T-helper 22 cell (primary cell): ENCODE results near the gene CASK.
"Not testable (repeated sequence)": the region's sequence is repeated elsewhere in the genome, so short reads cannot be mapped to it uniquely, and the experiment has no call there.

Source experiments
- DNase-seq: peaks from one replicate; pipeline ENCODE4 v3.0.0-alpha.2; 2020; ENCODE audit warnings: low read depth

The CASK gene

DNA sequence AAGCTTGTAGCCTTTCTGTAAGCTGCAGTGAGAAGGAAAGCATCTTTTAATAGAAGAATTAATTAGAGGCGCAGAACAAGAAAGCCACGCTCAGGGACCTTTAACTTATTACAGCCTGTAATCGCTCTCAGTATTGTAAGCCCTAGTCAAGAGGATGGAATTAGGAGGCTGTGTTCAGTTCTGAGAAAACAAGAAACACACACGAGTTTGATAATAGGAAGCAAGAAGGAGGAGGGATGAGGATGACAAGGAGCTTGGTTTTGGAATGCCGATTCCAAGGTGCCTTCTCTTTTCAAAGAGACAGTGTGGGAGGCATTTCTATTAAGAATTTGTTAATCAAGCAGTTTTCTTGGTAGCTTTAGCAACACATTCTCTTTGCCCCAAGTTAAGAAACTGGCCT lies 406.9 kb downstream of the CASK start:
- DNase-seq, result no peak

DNA sequence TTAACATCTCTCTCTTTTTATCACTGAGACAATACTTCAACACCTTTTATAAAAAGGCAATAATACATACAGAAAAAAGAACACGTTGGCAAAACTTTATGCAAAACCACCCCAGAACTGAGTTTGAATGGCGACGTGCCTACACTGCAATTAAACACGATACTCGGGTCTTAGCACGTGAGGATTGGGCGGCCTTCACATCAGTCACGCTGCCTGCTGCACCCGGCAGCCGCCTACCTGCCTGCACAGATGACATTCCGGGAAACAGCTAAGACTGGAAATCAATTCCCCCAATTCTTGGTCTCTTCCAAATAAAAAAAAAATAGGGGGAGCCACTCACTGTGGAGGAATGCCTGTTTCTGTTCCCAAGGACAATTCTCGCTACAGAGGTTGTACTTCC lies 408.0 kb downstream of the CASK start:
- no peak for DNase-seq

GRCh38 chrX:41514179-41514578 lies 409.2 kb downstream of the CASK start:
- no peak for DNase-seq

GRCh38 chrX:41512853-41513252 lies 410.5 kb downstream of the CASK start:
- not testable (repeated sequence) for DNase-seq

DNA sequence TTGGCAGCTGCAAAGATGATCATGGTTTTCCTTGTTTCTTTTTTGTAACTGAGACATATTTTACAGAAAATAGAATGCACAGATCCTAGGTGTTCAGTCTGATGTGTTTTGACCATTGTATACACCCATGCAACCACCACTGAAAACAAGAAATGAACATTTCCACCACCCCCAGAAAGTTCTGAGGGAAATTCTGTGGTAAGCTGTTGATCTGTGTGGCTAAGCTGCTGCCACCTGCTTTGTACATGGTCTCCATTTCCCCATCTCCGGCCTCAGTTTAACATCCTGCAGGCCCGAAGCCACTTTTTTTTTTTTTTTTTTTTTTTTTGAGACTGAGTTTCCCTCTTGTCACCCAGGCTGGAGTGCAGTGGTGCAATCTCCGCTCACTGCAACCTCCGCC lies 411.0 kb downstream of the CASK start:
- no peak for DNase-seq

DNA sequence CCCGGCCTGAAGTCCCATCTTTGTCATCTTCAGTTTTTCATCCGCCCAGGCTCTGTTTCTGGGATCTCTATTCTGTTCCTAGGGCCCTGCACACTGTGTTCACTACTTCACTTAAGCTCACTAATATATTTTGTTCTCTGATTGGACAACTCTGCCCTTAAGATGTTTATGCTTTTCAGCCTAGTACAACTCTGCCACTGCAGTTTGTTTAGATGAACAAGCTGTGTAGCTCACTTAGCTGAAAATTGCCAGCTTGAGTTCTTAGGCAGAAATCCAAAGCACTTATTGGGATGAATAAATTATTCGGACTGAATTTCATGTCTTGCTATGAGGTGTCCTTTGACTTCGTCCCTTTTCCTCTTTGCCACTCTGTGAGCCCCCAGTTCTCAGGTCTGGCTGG lies 415.4 kb downstream of the CASK start:
- DNase-seq, result no peak

- no peak for DNase-seq
Measured at GRCh38 chrX:41502004-41502403, 421.4 kb downstream of the CASK start.

DNA sequence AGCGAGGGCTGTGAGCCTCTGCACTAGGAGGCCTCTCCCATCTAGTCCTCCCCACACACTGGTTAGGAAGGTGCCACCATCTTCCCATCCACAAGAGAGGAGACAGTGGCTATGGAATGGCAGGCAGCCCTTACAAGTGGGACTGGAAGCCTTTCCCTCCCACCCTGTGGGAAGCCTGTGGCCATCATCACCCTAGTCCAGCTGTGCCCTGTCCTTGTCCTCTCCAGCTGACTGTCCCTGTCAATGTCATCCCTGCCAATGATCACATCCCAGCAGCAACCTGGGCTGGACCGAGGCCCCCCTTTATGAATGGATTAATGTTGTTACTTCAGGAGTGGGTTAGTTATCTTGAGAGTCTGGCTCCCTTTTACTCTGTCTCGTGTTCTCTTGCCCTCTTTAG lies 423.4 kb downstream of the CASK start:
- no peak for DNase-seq

DNA sequence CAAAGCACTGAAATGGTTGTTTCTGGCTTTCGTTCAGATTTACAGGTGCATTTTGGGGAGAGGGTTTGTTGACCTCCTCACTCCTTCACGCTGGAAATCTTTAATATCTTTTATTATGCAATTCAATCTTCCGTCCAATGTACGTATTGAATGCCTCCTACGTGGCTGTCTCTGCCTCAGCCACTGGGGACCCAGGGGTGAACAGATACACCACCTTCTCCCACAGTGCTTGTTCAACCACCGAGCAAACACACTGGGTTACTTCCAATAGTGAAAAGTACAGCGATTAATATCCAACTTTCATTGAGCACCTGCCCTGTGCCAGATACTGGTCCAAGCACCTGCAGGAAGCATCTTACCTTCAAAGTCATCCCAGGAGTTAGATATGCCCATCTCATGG lies 424.2 kb downstream of the CASK start:
- DNase-seq, result no peak

GRCh38 chrX:41491267-41492004 lies 431.9 kb downstream of the CASK start:
- DNase-seq, result no peak

DNA sequence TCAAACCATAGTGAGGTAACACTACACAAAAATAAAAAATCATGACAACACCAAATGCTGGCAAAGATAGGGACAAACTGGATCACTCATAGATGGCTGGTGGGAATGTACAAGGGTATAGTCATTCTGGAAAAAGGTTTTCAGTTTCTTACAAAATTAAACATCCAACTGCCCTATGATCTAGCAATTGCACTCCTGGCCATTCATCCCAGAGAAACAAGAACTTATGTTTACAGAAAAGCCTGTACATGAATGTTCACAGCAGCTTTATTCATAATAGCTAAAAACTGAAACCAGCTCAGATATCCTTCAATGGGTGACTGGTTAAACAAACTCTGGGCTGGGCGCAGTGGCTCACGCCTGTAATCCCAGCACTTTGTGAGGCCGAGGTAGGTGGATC lies 432.9 kb downstream of the CASK start:
- DNase-seq, result no peak

DNA sequence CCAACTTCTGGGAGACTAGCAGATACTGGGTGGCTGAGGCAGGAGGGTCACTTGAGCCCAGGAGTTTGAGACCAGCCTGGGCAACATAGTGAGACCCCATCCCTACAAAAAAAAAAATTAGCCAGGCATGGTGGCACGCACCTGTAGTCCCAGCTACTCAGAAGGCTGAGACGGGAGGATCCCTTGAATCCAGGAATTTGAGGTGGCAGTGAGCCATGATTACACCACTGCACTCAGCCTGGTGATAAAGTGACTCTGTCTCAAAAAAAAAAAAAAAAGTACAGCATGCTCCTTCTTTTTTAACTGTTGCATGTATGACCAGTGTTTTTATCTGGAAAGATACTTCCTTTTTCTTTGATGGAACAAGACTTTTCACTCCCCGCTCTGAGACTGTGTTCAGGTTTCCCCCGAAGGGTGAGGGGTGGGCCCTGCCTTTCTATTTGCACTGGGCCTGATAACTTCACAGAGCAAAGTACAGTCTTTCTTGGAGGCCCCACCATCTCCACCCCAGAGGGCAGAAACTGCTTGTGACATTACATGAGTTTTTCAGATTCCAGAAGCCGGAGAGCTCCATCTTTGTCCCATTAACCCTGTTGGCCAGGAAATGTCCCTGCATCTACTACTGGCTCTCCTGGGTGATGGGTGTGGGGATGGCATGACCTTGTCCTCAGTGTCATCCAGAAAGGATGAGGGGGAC lies 441.1 kb downstream of the CASK start:
- no peak for DNase-seq

DNA sequence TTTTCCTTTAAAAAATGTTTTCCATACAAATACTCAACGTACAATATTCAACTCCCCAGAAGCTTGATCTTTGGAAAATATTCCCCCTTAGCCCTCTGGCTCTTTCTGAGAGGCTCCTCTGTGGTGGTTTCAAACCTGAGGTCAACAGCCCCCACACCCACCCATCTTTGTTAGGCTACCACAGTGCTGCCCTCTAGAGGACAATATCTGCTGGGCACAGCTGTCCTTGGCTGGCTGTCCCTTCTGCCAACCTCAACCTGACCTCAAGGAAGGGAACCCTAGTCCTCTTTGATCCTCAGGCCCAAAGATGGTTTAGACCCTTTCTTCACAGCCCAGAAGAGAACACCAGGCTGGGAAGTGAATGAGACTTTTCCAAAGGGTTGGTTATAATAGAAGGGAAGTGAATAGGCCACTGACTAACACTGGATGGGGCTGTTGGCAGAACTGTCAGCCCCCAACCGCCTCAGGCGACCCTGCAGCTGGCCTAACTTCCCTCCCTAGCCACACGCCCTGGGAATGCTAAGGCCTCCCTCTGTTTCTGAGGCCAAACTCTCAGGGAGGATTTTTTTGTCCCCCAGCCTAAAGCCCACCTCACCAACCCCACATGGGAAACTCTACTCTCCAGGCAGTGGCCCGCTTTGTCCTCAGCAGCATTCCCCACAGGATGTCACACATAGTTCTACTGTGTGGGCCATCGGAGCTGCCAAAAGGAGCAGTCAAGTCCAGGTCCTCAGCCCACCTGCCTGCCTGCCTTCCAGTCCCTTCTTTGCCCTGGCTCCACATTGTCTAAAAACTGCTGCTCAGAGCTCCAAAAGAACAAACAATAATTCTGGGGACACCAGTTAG lies 441.9 kb downstream of the CASK start:
- DNase-seq, result no peak

- no peak for DNase-seq
Measured at GRCh38 chrX:41480508-41481260, 442.7 kb downstream of the CASK start.

DNA sequence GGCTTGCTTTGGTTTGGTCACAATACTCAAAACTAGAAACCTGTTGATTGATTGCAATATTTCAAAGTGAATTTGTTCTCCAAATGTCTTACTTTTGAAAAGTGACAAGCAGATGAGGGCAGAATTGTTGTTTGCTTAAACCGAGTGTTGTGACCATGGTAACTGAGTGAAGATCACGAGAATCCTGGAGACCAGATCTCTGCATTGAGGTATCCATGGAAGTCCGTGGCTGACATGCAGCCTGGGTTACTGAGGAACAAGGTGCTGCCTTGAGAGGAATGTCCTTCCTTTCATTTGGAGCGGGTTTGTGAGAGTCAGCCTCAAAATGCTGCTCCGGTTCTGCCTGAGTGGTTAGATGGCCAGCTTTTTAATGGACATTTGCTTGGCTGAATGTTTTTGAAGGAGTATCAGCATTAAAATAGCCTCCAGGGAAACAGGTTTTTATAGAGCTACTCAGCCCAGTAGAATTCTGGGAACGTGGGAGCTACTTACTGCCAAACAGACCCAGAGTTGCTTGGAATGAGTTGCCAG lies 444.9 kb downstream of the CASK start:
- no peak for DNase-seq

DNA sequence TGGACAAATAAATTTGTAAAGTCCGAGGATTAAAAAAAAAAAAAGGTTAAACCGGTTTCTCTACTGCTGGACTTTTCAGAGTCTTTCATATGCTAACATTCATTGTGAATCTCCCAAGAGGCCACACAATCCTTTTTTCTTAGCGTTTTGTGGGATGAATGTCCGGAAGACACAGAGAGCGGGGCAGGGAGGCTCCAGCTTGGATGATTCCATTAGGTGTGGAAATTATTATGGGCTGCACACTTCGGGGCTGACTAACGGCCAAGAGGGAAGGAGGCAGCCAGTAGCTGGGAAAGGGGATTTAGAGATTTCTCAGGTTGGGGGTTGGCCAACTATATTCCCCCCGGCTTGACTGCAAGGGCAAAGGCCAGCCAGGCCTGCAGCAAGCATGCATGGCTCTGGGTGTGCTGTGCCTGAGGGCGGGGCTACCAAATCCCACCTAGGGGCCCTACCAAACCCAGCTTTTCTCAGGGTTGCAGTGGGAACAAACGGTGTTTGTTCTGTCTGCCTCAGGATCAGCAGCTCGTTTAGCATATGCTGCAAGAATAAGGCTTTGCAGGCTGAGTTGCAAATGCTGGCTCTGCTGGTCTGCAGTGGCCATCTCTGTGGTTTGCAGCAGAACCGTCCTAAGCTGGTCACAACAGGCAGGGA lies 447.6 kb downstream of the CASK start:
- no peak for DNase-seq

DNA sequence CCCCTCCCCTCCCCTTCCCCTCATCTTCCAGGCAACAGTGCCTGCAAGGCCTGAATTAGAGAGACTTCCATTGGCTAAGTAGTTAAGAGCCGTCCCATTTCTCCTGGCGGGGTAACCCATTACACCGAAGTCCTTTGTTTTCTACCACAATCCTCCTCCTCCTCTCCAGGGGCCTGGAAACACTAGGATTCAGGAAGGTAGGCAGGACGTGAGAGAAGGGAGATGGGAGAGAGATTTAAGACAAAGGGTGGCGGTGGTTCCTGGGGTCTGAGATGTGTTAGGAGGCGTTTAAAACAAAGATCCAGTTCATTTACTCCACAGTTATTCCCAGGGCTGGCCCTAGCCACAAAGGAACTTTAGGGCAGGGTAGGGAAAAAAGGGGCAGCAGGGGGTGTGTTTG lies 448.2 kb downstream of the CASK start:
- no peak for DNase-seq

DNA sequence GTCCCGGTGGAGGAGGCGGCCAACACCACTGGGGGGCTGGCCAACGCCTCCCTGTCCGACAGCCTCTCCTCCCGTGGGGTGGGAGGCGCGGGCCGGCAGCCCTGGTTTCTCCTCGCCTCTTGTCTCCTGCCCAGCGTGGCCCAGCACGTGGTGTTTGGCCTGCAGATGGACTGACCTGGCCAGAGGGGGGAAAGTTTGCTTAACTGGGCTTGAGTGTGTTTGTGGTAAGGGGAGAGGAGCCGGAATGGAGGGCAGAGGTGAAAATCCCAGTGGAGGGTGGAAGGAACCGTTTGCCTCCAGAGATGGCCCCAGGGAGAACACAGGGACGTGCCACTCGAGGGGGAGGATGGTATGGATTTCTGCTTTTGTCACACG lies 448.6 kb downstream of the CASK start:
- no peak for DNase-seq

DNA sequence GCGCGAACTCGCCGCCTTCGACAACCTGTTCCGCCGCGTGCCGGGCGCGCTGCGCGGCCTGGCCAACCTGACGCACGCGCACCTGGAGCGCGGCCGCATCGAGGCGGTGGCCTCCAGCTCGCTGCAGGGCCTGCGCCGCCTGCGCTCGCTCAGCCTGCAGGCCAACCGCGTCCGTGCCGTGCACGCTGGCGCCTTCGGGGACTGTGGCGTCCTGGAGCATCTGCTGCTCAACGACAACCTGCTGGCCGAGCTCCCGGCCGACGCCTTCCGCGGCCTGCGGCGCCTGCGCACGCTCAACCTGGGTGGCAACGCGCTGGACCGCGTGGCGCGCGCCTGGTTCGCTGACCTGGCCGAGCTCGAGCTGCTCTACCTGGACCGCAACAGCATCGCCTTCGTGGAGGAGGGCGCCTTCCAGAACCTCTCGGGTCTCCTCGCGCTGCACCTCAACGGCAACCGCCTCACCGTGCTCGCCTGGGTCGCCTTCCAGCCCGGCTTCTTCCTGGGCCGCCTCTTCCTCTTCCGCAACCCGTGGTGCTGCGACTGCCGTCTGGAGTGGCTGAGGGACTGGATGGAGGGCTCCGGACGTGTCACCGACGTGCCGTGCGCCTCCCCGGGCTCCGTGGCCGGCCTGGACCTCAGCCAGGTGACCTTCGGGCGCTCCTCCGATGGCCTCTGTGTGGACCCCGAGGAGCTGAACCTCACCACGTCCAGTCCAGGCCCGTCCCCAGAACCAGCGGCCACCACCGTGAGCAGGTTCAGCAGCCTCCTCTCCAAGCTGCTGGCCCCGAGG lies 449.2 kb downstream of the CASK start:
- no peak for DNase-seq

DNA sequence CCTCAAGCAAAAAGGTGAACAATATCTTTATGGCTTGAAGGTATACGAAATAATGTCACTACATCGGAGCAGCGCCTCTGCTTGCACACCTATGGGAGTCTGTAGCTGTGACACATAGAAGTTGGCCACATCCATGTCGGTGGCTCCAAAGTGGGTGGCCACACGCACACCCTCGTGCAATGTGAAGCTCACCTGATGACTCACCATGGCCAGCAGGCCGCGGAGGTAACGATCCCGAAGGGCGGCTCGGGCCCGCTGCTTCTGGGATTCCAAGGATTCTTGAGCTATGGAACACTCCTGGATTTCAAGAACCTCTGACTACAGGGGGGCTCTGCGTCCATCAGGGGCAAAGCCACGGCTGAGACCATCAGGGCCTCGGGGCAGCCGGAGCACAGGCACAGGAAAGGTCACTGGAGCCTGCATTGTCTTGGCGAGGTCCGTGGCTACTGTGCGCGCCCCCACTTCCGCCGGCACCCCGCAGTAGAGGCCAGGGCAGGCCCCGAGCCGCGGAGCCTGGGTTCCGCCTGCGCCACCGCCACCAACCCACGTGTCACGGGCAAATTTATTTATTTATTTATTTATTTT lies 451.0 kb downstream of the CASK start:
- DNase-seq, result no peak
